HG03558 (cell line): Measurements from ENCODE around the gene SPATA46.

Experiments
- ATAC-seq: cut with Tn5 transposase; IDR thresholded peaks from one replicate; pipeline ENCODE4 v1.9.1; 2021; ENCODE audit warnings: moderate number of reproducible peaks; ENCODE audit not compliant: unreplicated experiment; ENCODE audit errors: extremely low read depth

Gene SPATA46

DNA sequence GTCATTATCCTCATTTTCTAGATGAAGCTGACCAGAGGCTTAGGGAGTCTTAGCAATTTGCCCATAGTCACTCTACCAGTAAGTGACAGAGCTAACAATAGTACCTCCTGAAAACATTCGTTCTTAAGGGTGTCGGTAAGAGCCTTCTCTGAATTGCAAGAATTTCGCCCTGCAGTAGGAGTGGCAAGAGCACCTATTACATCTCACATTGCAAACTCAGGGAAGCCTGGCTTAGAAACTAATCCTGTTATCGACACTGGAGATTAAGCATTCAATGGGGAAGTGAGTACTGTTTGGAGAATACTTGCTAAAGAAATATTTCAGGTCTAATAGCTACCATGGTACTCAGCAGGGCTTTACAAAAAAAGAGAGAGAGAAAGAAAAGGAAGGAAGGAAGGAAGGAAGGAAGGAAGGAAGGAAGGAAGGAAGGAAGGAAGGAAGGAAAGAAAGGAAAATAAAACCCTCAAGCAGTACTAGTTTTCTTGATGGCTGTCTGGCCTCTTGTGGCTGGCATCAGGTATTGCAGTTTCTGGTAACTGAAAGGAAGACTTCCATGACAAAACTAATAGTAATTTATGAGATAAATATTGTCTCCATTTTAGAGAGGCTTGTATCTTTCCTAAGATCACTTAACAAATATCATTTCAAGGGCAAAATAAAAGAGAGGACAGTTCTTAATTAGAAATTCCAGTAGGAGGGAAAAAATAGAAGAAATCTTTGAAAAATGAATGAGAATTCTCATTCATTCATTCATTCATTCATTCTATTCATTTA is 15.3 kb upstream of the SPATA46 start:
- no peak for ATAC-seq

GRCh38 chr1:162390396-162391185 is 13.9 kb upstream of the SPATA46 start:
- ATAC-seq, result no peak

DNA sequence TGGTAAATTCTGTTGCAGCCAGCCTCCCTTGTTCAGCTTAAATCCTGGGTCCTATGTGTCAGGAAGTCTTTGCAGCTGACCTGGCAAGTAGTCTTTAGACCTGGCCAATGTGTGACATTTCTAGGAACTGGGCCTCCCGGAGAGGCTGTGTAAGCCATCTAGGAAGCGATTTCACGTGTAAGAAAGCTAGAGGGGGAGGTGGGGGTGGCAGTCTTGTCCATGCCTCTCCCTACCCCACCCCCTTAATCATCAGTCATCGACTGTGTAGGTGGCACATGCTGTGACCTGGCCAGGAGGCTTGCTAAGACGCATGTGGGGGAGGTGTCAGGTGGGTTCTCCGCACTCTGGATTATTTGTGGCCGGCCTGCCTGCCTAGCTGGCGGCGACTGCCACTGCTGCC is 13.3 kb upstream of the SPATA46 start:
- ATAC-seq, result no peak

DNA sequence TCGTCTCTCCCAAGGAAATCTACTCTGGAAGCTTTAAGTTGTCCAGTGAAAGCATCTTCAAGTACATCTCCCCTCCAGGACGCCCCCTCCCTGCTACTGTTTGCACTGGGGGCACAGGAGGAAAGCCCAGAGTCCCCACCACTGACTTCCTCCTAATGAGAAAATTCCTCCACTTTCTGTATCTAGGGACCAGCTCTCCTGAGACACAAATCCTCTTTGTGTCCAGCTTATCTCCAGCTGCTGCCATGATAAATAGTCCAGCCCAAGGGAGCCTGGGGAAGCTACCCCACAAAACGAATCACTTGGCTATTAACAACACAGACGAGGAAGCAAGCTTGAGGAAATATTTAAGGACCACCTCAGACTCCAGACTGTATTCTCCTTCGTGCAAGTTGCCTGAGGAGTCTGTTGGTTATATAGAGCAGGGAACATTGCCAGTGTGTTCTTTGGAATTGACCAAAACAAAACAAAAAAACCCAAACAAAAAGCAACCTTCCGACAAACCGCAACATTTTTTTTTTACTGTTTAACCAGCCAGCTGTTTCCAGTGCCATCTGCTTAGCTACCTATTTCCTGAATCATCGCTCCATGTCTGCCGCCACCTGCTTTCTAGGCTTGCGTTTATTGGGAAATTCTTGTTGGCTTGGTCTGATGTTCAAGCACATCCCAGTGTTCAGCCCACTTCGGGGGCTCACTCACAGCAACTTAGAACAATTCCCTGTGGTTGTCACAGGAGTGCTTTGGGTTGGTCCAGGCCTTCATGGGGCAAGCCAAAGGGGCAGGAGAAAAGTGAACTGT is 12.6 kb upstream of the SPATA46 start:
- no peak for ATAC-seq

DNA sequence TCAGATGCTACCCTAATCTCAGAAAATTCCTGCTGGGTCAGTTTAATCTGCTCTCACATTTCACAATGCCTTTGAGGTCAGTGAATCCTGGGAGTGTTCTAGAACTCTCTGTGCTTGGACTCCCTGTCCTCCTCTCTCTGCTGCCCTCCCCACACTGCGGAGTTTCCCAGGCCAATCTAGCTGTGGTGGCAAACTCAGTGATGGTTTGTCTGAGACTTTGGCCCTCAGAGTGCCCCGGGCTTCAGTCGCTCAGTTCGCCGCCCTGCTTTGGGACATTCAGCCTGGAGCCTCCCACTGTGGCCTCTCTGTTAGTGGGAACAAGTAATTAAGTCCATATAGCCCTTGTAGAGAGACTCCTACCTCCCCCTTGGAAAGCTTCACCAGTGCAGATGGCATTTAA is 12.0 kb upstream of the SPATA46 start:
- ATAC-seq, result no peak

- no peak for ATAC-seq
Observed at GRCh38 chr1:162388083-162388594, 11.5 kb upstream of the SPATA46 start.

DNA sequence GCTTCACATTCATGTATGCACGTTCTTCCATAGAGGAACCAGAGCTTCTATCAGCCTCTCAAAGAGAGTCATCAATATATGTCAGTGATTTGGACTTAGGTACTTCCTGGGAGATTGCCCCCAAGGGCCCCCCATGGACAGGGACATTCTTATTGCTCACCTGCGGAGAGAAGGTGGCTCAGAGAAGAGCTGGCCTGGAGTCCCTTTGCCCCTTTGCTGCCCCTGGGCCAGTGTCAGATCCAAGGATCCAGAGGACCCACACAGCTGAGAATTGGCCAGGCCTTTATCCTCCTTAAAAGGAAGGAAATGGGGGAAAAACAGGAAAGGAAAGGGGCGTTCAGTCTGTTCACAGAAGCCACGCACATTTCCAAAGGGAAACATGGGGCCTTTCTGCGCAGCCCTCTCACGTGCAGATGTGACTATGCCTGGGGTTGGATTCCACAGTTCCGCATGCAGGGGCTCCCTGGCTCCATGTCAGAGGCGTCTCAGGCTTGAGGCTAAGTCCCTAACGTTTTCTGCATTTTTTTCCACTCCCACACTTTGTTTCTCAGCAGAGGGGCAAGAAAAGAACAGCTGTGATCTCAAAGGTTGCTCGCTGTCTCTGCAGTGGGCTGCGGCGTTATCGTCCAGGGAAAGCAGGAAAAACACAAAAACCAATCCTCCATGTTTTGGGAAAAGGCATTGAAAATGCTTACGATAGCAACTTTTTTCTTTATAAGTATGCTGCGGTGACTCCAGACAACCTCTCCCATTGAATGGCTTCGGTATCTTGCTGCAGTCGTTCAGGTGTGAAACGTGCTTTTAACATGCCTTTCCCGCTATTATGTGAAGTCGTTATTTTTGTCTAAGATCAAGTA is 10.8 kb upstream of the SPATA46 start:
- ATAC-seq, result no peak

DNA sequence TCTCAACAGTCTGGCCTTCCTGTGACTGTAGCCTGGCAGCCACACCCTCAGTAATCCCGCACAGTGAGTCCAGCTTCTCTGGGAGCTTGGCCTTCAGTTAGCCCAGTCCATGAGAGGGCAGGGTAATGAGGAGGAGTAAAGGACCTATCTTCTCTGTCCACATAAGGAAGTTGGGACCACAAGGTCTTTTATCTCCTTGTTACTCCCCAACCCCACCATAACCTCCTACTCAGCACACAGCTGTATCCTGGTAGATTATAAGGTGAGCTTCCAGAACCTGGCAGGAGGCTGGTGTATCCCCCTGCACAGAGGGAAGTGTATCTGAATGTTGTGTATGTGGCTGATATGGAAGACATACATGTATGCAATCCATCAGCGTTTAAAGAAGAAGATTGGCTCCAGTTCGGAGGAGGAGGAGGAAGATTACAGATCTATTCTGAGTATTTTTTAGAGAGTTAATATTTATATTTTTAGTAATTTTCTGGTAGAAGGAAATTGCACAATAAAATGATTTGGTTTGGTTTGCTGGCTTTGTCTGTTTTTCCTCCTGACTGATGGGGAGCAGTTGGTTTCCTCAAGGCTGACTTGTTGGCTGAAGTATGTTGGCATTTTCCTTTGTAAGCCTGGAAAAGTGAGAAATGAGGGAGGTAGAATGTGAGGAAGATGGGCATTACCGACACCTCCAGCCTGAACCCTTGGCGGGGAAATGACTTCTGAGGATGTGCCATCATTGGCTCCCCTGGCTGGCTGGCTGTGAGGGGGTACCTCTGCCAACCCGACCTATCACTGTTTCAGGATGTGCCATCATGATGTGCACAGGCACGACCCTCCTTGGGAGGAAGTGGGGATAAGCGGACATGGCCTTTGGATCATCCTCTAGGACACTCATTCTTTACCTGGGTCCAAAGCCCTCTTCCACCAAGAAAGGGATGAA is 9.9 kb upstream of the SPATA46 start:
- ATAC-seq, result no peak

GRCh38 chr1:162385702-162386101 is 9.0 kb upstream of the SPATA46 start:
- no peak for ATAC-seq

GRCh38 chr1:162385280-162385623 is 8.6 kb upstream of the SPATA46 start:
- no peak for ATAC-seq

- ATAC-seq, result no peak
Observed at GRCh38 chr1:162384601-162385279, 8.1 kb upstream of the SPATA46 start.

DNA sequence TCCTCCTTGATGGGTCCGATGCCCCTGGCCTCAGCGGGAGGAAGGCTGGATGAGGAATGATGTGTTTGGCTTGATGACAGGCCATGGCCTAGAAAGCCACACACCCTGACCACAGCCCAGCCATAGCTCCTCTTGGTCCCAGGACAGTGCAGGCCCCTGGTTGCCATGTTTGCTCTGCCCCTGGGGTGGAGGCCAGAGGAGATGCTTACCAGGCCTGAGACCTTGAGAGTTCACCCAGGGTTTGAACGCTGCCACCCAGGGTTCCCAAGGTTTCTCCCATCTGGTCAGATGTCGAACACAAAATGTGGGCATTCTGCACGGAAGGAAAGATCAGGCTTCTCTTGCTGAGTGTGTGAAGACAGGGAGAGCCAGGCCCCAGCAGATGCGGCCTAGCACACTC is 7.5 kb upstream of the SPATA46 start:
- no peak for ATAC-seq

DNA sequence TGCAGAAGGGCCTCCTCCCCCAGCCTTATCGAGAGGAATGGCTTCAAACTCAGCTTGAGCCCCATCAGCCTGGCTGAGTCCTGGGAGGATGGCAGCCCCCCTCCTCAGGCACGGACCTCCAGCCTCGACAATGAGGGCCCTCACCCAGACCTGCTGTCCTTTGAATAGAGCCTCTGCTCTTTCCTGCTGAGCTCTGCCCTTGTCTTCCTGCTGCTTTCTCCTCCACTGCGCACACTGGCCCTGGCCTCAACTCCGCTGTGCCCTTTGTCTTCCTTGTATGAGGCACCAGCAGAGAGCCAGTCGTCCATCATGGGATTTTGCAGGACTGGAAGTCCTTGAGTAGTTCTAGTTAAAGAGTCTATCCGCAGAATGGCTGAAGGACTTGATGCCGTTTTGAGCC is 6.9 kb upstream of the SPATA46 start:
- ATAC-seq, result no peak

GRCh38 chr1:162383091-162383490 is 6.4 kb upstream of the SPATA46 start:
- ATAC-seq, result no peak

DNA sequence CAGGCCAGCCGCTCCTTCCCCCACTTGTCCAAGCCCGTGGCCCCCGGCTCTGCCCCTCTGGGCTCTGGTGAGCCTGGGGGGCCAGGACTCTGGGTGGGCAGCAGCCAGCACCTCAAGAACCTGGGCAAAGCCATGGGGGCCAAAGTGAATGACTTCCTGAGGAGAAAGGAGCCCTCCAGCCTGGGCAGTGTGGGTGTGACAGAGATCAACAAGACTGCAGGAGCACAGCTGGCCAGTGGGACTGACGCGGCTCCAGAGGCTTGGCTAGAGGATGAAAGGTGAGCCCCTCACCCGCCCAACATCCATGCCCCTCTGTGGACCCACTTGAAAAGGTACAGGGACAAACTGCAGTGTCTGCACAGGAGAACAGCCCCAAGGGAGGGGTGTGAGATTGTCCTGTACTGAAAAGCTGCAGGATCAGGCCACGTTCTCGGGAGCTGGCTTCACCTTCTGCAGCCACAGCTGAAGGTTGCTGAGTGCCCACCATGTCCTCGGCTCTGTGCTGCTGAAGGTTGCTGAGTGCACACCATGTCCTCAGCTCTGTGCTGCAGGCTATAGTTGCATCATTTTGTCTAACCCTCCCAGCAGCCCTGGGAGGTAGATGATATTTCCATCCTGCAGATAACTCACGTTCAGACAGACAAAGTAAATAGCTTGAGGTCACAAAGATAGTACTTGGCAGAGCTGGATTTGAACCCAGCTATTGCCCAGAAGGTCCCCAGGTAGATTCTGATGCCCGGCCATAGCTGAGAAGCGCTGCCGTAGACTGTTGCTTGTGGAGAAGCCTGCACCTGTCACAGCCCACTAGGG is 5.5 kb upstream of the SPATA46 start:
- ATAC-seq, result no peak

DNA sequence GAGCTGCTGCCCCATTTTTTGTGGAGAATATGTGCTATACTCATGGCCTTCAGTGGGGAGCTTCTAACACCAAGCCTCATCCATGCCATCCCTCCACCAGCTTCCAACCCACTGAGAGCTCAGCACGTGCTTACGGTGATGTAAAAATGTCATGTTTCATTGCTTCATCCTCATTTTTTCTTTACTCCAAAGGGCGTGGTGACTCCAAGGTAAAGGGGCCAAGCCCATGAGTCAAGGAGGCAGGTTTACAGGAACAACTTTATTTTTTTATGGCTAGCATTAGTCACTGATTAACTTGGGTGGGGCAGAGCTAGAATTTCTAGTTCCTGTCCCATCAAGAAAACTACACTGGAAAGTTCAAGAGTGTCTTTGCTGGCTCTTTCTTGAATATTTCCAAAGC is 4.7 kb upstream of the SPATA46 start, which contains the start of gene C1orf226:
C1orf226 (plus strand) TSS at position 346 of the 400 bp plus-strand sequence. CDS start 174 bp downstream, outside the sequence.
- no peak for ATAC-seq

DNA sequence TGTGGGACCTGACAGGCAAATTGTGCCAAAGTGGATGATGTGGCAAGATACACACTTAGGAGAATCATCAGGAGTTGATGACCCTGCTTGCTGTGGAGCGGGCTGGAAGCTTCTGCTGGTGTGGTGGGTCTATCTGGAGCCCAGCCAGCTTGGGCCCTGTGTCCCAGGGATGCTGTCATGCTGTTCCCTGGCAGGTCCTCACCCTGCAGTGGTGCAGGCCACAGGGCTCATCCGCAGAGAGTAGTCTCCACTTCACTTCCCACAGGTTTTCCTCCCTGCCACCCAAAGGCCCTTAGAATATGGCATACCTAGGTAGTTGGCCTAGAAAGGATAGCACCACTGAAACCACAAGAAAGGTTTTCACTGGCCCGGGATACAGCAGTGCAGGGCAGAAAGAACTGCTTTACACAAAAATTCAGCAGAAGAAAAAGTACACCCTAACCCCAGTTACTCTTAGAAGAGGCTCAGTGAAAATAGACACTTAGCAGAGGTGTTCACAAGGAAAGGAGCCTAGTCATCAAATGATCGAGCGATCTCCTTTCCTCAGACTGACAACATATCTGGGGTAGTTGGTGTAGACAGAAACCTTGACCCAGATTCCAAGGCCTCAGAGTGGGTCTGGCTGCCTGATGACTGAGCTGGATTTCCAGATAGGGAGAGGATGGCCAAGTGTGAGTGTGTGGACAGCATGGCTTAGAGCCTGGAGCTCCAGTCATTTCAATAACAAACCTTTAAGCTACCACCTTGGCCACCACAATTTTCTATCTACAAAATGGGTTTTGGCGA is 3.6 kb upstream of the SPATA46 start:
- no peak for ATAC-seq
